Activated B cell treated with CpG ODN at 0.5 μM for 24 hours (primary cell): ENCODE data around the gene MEIS3. TPM values are rescaled to one million over a fixed set of nuclear protein-coding genes. Genes with fewer than 3 reads are reported as not detected.

ENCODE experiments used
- ATAC-seq: fragments of 200-7000 bp; cut with Tn5 transposase; one replicate; pipeline ENCODE4 v1.10.0; 2021; ENCODE audit warnings: low read depth, mild to moderate bottlenecking, moderate library complexity
- CTCF ChIA-PET: fragments of 350-600 bp; sonication (Branson Sonifier 250); formaldehyde crosslinking; loops from one replicate; lab custom pipeline; 2021; ENCODE audit warnings: antibody characterized with exemption; lab: Charles Lee
- POLR2A ChIA-PET: fragments of 350-600 bp; sonication (Branson Sonifier 250); formaldehyde crosslinking; loops from one replicate; lab custom pipeline; 2021; ENCODE audit warnings: antibody characterized with exemption; lab: Charles Lee
- DNase-seq: peaks from one replicate; pipeline ENCODE4 v3.0.0; 2022
- H3K27ac Mint-ChIP-seq: one replicate; pipeline ENCODE4 v1.8.0; 2020; ENCODE audit warnings: mixed read lengths
- H3K27me3 Mint-ChIP-seq: one replicate; pipeline ENCODE4 v1.8.0; 2021; ENCODE audit warnings: mixed read lengths
- H3K36me3 Mint-ChIP-seq: one replicate; pipeline ENCODE4 v1.8.0; 2021; ENCODE audit warnings: low read depth, mixed read lengths
- H3K4me1 Mint-ChIP-seq: one replicate; pipeline ENCODE4 v1.8.0; 2021; ENCODE audit warnings: mixed read lengths
- H3K4me3 Mint-ChIP-seq: one replicate; pipeline ENCODE4 v1.8.0; 2020; ENCODE audit warnings: mild to moderate bottlenecking, mixed read lengths
- H3K9me3 Mint-ChIP-seq: one replicate; pipeline ENCODE4 v1.8.0; 2020; ENCODE audit warnings: mixed read lengths
- CTCF ChIP-seq: fragments of 200-600 bp; IDR thresholded peaks from one replicate; pipeline ENCODE4 v1.8.0; 2022; ENCODE audit warnings: antibody characterized with exemption, mild to moderate bottlenecking
- intact Hi-C: fragments of 100-400 bp; cut with micrococcal nuclease; formaldehyde crosslinking; loops from one replicate; pipeline ENCODE4 v1.15.1; 2024
- total RNA-seq: library from RNA; stranded (reverse); gene quantifications from 2 replicates; pipeline ENCODE4 v1.2.3, GENCODE V29; 2022

Gene MEIS3
- total RNA-seq, 1 donor from 2014 or later, result not detected

- no peak for ATAC-seq
- no peaks in the 10 kb centered on the region for H3K36me3 Mint-ChIP-seq
- no peak for TF ChIP-seq CTCF
- ChIA-PET CTCF (no interaction called here), POLR2A (no interaction called here)
- intact Hi-C loops, result no loop called here
- H3K4me1 Mint-ChIP-seq, result no peaks in the 10 kb centered on the region
- no peak overlapping the region for H3K4me3 Mint-ChIP-seq
- H3K27ac Mint-ChIP-seq, result no peak overlapping the region
- DNase-seq, result no peak
- H3K9me3 Mint-ChIP-seq, result no peaks in the 10 kb centered on the region
- peaks cover 48% of the 10 kb centered on the region for H3K27me3 Mint-ChIP-seq
Observed at GRCh38 chr19:47408156-47408938, 11.0 kb downstream of the MEIS3 start.

GRCh38 chr19:47407417-47407774 is 11.9 kb downstream of the MEIS3 start:
- no peaks in the 10 kb centered on the region for H3K36me3 Mint-ChIP-seq
- ChIA-PET CTCF (no interaction called here), POLR2A (no interaction called here)
- ATAC-seq (no peak), DNase-seq (no peak)
- intact Hi-C loops, result no loop called here
- H3K9me3 Mint-ChIP-seq, result no peaks in the 10 kb centered on the region
- no peak overlapping the region for H3K4me3 Mint-ChIP-seq
- TF ChIP-seq CTCF, result no peak
- peaks cover 45% of the 10 kb centered on the region for H3K27me3 Mint-ChIP-seq
- no peak overlapping the region for H3K27ac Mint-ChIP-seq
- no peaks in the 10 kb centered on the region for H3K4me1 Mint-ChIP-seq

GRCh38 chr19:47406711-47407416 is 12.5 kb downstream of the MEIS3 start:
- ChIA-PET CTCF (no interaction called here), POLR2A (interaction anchor here (0.5 to 0.7 kb wide), 2 partner anchors 99 to 101 kb away, joined by 3 to 7 read pairs; no protein-coding TSS in a partner anchor)
- Mint-ChIP-seq H3K27me3 (peaks cover 45% of the 10 kb centered on the region), H3K27ac (no peak overlapping the region), H3K4me1 (no peaks in the 10 kb centered on the region), H3K36me3 (no peaks in the 10 kb centered on the region), H3K9me3 (no peaks in the 10 kb centered on the region), H3K4me3 (no peak overlapping the region)
- intact Hi-C loops, result no loop called here
- DNase-seq (no peak), ATAC-seq (no peak)
- no peak for TF ChIP-seq CTCF

- intact Hi-C loops, result no loop called here
- DNase-seq, result no peak
- H3K4me3 Mint-ChIP-seq, result no peak overlapping the region
- H3K9me3 Mint-ChIP-seq, result no peaks in the 10 kb centered on the region
- H3K4me1 Mint-ChIP-seq, result no peaks in the 10 kb centered on the region
- TF ChIP-seq CTCF, result no peak
- ATAC-seq, result no peak
- CTCF ChIA-PET, result no interaction called here
- H3K36me3 Mint-ChIP-seq, result no peaks in the 10 kb centered on the region
- POLR2A ChIA-PET, result interaction anchor here (0.7 kb wide), 1 partner anchor 91 kb away, joined by 3 read pairs; no protein-coding TSS in a partner anchor
- H3K27me3 Mint-ChIP-seq, result peaks cover 45% of the 10 kb centered on the region
- no peak overlapping the region for H3K27ac Mint-ChIP-seq
Observed at GRCh38 chr19:47405854-47406417, 13.4 kb downstream of the MEIS3 start.

- Mint-ChIP-seq H3K27ac (no peak overlapping the region), H3K9me3 (no peaks in the 10 kb centered on the region), H3K27me3 (peaks cover 45% of the 10 kb centered on the region), H3K4me3 (no peak overlapping the region), H3K4me1 (no peaks in the 10 kb centered on the region), H3K36me3 (no peaks in the 10 kb centered on the region)
- no peak for DNase-seq
- POLR2A ChIA-PET, result interaction anchor here (0.7 kb wide), 1 partner anchor 90 kb away, joined by 3 read pairs; no protein-coding TSS in a partner anchor
- CTCF ChIA-PET, result no interaction called here
- no peak for ATAC-seq
- intact Hi-C loops, result no loop called here
- no peak for TF ChIP-seq CTCF
Observed at GRCh38 chr19:47405197-47405550, 14.2 kb downstream of the MEIS3 start.
